HepG2 (cell line): ENCODE measurements around the gene PCGF5. TPM values are rescaled to one million over a fixed set of nuclear protein-coding genes. Genes with fewer than 3 reads are reported as not detected.
A peak's percentile ranks its signal among the peaks of the same experiment; 100 is the strongest.

Experiments
- ATF6 ChIP-seq: sonication (generic); formaldehyde crosslinking; conservative IDR thresholded peaks from 2 replicates; pipeline ENCODE4 v1.4.0; 2020; ENCODE audit warnings: missing genetic modification reagents
- DNMT1 ChIP-seq: sonication (generic); formaldehyde crosslinking; IDR thresholded peaks from 2 replicates; pipeline ENCODE4 v1.5.1; 2020; ENCODE audit warnings: mild to moderate bottlenecking, missing genetic modification reagents
- GMEB1 ChIP-seq: sonication (generic); formaldehyde crosslinking; IDR thresholded peaks from 2 replicates; pipeline ENCODE4 v1.5.1; 2020; ENCODE audit warnings: missing genetic modification reagents, mild to moderate bottlenecking, borderline replicate concordance
- HOXA7 ChIP-seq: sonication (generic); formaldehyde crosslinking; IDR thresholded peaks from 2 replicates; pipeline ENCODE4 v1.8.1; 2022; ENCODE audit warnings: mild to moderate bottlenecking, missing genetic modification reagents, moderate library complexity
- MBNL3 ChIP-seq: fragments of 250-450 bp; sonication (Bioruptor Pico); conservative IDR thresholded peaks from 2 replicates; pipeline ENCODE4 v1.8.0; 2022; ENCODE audit warnings: mild to moderate bottlenecking, inconsistent platforms
- MEF2D ChIP-seq: sonication (generic); formaldehyde crosslinking; IDR thresholded peaks from 2 replicates; pipeline ENCODE4 v1.5.1; 2020; ENCODE audit warnings: mild to moderate bottlenecking, missing genetic modification reagents
- MLLT10 ChIP-seq: sonication (generic); formaldehyde crosslinking; IDR thresholded peaks from 2 replicates; pipeline ENCODE4 v1.4.0; 2020; ENCODE audit warnings: missing genetic modification reagents
- NCOA1 ChIP-seq: sonication (generic); formaldehyde crosslinking; IDR thresholded peaks from 2 replicates; pipeline ENCODE4 v1.9.0; 2021; ENCODE audit warnings: missing genetic modification reagents
- NFE2 ChIP-seq: sonication (generic); formaldehyde crosslinking; IDR thresholded peaks from 2 replicates; pipeline ENCODE4 v1.4.0; 2020; ENCODE audit warnings: missing genetic modification reagents
- NR2F6 ChIP-seq, 2 experiments: IDR thresholded peaks; 2 replicates each; pipeline ENCODE4 v1.6.1; 2016; ENCODE audit warnings: antibody characterized with exemption in 1 of 2, mild to moderate bottlenecking in 1 of 2
- NRL ChIP-seq: sonication (generic); formaldehyde crosslinking; IDR thresholded peaks from 2 replicates; pipeline ENCODE4 v1.5.0; 2020; ENCODE audit warnings: missing genetic modification reagents, mild to moderate bottlenecking, moderate library complexity, borderline replicate concordance
- RFXAP ChIP-seq: sonication (generic); formaldehyde crosslinking; IDR thresholded peaks from 2 replicates; pipeline ENCODE4 v1.4.0; 2020; ENCODE audit warnings: missing genetic modification reagents, borderline replicate concordance
- SNAI1 ChIP-seq: sonication (generic); formaldehyde crosslinking; IDR thresholded peaks from 2 replicates; pipeline ENCODE4 v1.5.0; 2020; ENCODE audit warnings: mild to moderate bottlenecking, missing genetic modification reagents, borderline replicate concordance
- TP53 ChIP-seq: sonication (generic); formaldehyde crosslinking; conservative IDR thresholded peaks from 2 replicates; pipeline ENCODE4 v1.4.0; 2020; ENCODE audit warnings: missing genetic modification reagents
- ZBTB8A ChIP-seq: sonication (generic); formaldehyde crosslinking; IDR thresholded peaks from 2 replicates; pipeline ENCODE4 v1.4.0; 2020; ENCODE audit warnings: mild to moderate bottlenecking, low read depth, missing genetic modification reagents, borderline replicate concordance
- ZFP90 ChIP-seq: sonication (generic); formaldehyde crosslinking; IDR thresholded peaks from 2 replicates; pipeline ENCODE4 v1.8.0; 2022; ENCODE audit warnings: missing genetic modification reagents, mild to moderate bottlenecking, inconsistent platforms, borderline replicate concordance
- ZNF180 ChIP-seq: sonication (generic); formaldehyde crosslinking; IDR thresholded peaks from 2 replicates; pipeline ENCODE4 v1.4.0; 2020; ENCODE audit warnings: low read depth, missing genetic modification reagents, borderline replicate concordance
- ZNF496 ChIP-seq: sonication (generic); formaldehyde crosslinking; IDR thresholded peaks from 2 replicates; pipeline ENCODE4 v1.8.1; 2023; ENCODE audit warnings: mild to moderate bottlenecking, moderate library complexity, missing genetic modification reagents; ENCODE audit not compliant: insufficient replicate concordance
- ZNF513 ChIP-seq: sonication (generic); formaldehyde crosslinking; conservative IDR thresholded peaks from 2 replicates; pipeline ENCODE4 v1.5.0; 2020; ENCODE audit warnings: missing genetic modification reagents
- ZNF615 ChIP-seq: sonication (generic); formaldehyde crosslinking; IDR thresholded peaks from 2 replicates; pipeline ENCODE4 v1.5.0; 2020; ENCODE audit warnings: mild to moderate bottlenecking, missing genetic modification reagents, borderline replicate concordance
- ZNF737 ChIP-seq: sonication (generic); formaldehyde crosslinking; IDR thresholded peaks from 2 replicates; pipeline ENCODE4 v1.5.0; 2020; ENCODE audit warnings: missing genetic modification reagents, mild to moderate bottlenecking, borderline replicate concordance
- ZNF775 ChIP-seq: sonication (generic); formaldehyde crosslinking; IDR thresholded peaks from 2 replicates; pipeline ENCODE4 v1.4.0; 2020; ENCODE audit warnings: missing genetic modification reagents, mild to moderate bottlenecking, moderate library complexity, borderline replicate concordance
- ZNF781 ChIP-seq: sonication (generic); formaldehyde crosslinking; IDR thresholded peaks from 2 replicates; pipeline ENCODE4 v1.5.1; 2020; ENCODE audit warnings: borderline replicate concordance, mild to moderate bottlenecking, missing genetic modification reagents; ENCODE audit errors: not compliant biosample characterization
- ZSCAN29 ChIP-seq: sonication (generic); formaldehyde crosslinking; conservative IDR thresholded peaks from 2 replicates; pipeline ENCODE4 v1.4.0; 2020; ENCODE audit warnings: mild to moderate bottlenecking, missing genetic modification reagents
- ZSCAN31 ChIP-seq: sonication (generic); formaldehyde crosslinking; IDR thresholded peaks from 2 replicates; pipeline ENCODE4 v1.5.0; 2020; ENCODE audit warnings: low read depth, mild to moderate bottlenecking, missing genetic modification reagents
- polyA plus RNA-seq, 8 experiments: library from polyadenylated mRNA; depleted of rRNA in 3 of 8; stranded (reverse) in 7 of 8; unstranded in 1 of 8; fragments of >200 nt; fragmentation: Illumina TruSeq in 4 of 8; extraction: Trizol in 4 of 8; gene quantifications; 2 replicates each; pipeline versions ENCODE4 v1.2.1 to v1.2.3, GENCODE V29; 2011 to 2016; ENCODE audit warnings: low read depth in 4 of 8, missing spikeins in 1 of 8, mixed read lengths in 1 of 8; ENCODE audit not compliant: insufficient read depth in 1 of 8
- total RNA-seq, 5 experiments: library from RNA; depleted of rRNA; stranded (reverse); fragments of >200 nt; fragmentation: Illumina TruSeq; extraction: Trizol; gene quantifications; 2 replicates each; pipeline ENCODE4 v1.2.3, GENCODE V29; 2016; ENCODE audit warnings: low read depth in 1 of 5

Gene PCGF5
- total and polyA plus RNA-seq, 2 of the 13 experiments (the other 11 are each of a cell fraction or from before 2014, with no cell fraction given): 61.3 to 138 TPM

GRCh38 chr10:91220194-91220953 lies at the start of gene PCGF5 (continued):
- TF ChIP-seq ZNF513 (CRISPR knock-in tag): no peak
- peak; percentile 80 for TF ChIP-seq NCOA1
- no peak for TF ChIP-seq HOXA7 (CRISPR knock-in tag)
- TF ChIP-seq NR2F6 (IDR thresholded peaks at IDR 0.05): peak; percentile 56; the same call in 1 of the 2 replicates
- no peak; the same call in 1 of the 2 replicates for TF ChIP-seq NR2F6 (CRISPR knock-in tag; IDR thresholded peaks at IDR 0.05)
- TF ChIP-seq ZNF781 (CRISPR knock-in tag): no peak
- TF ChIP-seq NFE2 (CRISPR knock-in tag): no peak
- no peak for TF ChIP-seq ZSCAN29 (CRISPR knock-in tag)
- no peak for TF ChIP-seq MLLT10 (CRISPR knock-in tag)
- TF ChIP-seq ZNF180 (CRISPR knock-in tag): no peak
- no peak for TF ChIP-seq ZFP90
- no peak for TF ChIP-seq RFXAP
- no peak for TF ChIP-seq ZNF775 (CRISPR knock-in tag)
- no peak for TF ChIP-seq TP53 (CRISPR knock-in tag)
- TF ChIP-seq MEF2D (CRISPR knock-in tag): no peak; the same call in 1 of the 2 replicates
- no peak for TF ChIP-seq DNMT1
- no peak for TF ChIP-seq ZBTB8A (CRISPR knock-in tag)
- TF ChIP-seq ZNF615 (CRISPR knock-in tag): no peak
- 0 out of 2 replicates have a peak, but pooled peaks have one; percentile 76 for TF ChIP-seq MBNL3 (CRISPR knock-in tag)
- TF ChIP-seq ATF6: no peak
- no peak for TF ChIP-seq ZSCAN31 (CRISPR knock-in tag)
- TF ChIP-seq ZNF496 (CRISPR knock-in tag): no peak
- TF ChIP-seq NRL (CRISPR knock-in tag): no peak
- TF ChIP-seq SNAI1 (CRISPR knock-in tag): no peak
- TF ChIP-seq GMEB1 (CRISPR knock-in tag): no peak
- no peak for TF ChIP-seq ZNF737 (CRISPR knock-in tag)
